ENCODE results near the gene ATOH8.

GRCh38 chr2:85814802-85815550 lies 61.2 kb downstream of the ATOH8 start:
- TF ChIP-seq, protein P1, sequence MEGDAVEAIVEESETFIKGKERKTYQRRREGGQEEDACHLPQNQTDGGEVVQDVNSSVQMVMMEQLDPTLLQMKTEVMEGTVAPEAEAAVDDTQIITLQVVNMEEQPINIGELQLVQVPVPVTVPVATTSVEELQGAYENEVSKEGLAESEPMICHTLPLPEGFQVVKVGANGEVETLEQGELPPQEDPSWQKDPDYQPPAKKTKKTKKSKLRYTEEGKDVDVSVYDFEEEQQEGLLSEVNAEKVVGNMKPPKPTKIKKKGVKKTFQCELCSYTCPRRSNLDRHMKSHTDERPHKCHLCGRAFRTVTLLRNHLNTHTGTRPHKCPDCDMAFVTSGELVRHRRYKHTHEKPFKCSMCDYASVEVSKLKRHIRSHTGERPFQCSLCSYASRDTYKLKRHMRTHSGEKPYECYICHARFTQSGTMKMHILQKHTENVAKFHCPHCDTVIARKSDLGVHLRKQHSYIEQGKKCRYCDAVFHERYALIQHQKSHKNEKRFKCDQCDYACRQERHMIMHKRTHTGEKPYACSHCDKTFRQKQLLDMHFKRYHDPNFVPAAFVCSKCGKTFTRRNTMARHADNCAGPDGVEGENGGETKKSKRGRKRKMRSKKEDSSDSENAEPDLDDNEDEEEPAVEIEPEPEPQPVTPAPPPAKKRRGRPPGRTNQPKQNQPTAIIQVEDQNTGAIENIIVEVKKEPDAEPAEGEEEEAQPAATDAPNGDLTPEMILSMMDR (IDR thresholded peaks at IDR 0.05) = no peak
- no peak for TF ChIP-seq POLR2A (IDR thresholded peaks at IDR 0.05)

Data from heart left ventricle (tissue), 13 donors.